Cardiac fibroblast (primary cell): ENCODE measurements around the gene PPDPF.

Source experiments
- DNase-seq, 2 donors: peaks; one replicate each; pipeline versions ENCODE4 v3.0.0 to v3.0.0-alpha.2; 2010; ENCODE audit warnings: low read depth in 2 of 2
- H3K4me3 ChIP-seq, 2 donors: replicated peaks in 1 of 2; 1 replicate in 1 of 2; 2 replicates in 1 of 2; pipeline ENCODE4 v1.5.1; 2011; ENCODE audit warnings: low read depth in 2 of 2, low read length in 2 of 2, mild to moderate bottlenecking in 2 of 2, moderate library complexity in 1 of 2
- TF ChIP-seq, protein P1 (sequence below): IDR thresholded peaks from one replicate; pipeline ENCODE4 v1.5.1; 2011; ENCODE audit warnings: low read depth, mild to moderate bottlenecking, low read length, inconsistent platforms

PPDPF gene, protein sequence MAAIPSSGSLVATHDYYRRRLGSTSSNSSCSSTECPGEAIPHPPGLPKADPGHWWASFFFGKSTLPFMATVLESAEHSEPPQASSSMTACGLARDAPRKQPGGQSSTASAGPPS

DNA sequence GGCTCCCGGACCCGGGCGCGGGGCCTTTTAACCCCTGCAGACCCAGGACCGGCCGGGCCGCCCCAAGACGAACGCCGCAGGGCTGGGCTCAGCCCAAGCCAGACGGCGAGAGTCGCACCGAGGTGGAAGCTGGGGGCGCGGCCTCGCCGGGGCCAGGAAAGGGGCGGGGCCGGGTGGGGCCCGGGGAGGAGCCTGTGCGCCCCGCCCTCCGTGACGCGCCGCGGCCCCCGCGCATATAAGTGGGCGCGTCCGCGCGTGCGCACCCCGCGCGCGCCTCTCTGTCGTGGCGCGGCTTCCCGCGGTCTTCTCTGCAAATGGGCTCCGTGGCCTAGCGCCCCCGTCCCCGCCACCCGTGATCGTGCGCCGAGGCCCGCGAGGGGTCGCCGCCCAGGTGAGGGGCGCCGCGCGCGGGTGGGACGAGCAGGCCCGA lies at the start of gene PPDPF:
PPDPF (plus strand) TSS at position 262 of the 430 bp plus-strand sequence. CDS start 544 bp downstream, outside the sequence.
- peak; percentile 83 to 88 for DNase-seq
- TF ChIP-seq, protein P1, sequence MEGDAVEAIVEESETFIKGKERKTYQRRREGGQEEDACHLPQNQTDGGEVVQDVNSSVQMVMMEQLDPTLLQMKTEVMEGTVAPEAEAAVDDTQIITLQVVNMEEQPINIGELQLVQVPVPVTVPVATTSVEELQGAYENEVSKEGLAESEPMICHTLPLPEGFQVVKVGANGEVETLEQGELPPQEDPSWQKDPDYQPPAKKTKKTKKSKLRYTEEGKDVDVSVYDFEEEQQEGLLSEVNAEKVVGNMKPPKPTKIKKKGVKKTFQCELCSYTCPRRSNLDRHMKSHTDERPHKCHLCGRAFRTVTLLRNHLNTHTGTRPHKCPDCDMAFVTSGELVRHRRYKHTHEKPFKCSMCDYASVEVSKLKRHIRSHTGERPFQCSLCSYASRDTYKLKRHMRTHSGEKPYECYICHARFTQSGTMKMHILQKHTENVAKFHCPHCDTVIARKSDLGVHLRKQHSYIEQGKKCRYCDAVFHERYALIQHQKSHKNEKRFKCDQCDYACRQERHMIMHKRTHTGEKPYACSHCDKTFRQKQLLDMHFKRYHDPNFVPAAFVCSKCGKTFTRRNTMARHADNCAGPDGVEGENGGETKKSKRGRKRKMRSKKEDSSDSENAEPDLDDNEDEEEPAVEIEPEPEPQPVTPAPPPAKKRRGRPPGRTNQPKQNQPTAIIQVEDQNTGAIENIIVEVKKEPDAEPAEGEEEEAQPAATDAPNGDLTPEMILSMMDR: no peak
- H3K4me3 ChIP-seq: peak within 1 kb of the TSS; percentile 81 to 90

DNA sequence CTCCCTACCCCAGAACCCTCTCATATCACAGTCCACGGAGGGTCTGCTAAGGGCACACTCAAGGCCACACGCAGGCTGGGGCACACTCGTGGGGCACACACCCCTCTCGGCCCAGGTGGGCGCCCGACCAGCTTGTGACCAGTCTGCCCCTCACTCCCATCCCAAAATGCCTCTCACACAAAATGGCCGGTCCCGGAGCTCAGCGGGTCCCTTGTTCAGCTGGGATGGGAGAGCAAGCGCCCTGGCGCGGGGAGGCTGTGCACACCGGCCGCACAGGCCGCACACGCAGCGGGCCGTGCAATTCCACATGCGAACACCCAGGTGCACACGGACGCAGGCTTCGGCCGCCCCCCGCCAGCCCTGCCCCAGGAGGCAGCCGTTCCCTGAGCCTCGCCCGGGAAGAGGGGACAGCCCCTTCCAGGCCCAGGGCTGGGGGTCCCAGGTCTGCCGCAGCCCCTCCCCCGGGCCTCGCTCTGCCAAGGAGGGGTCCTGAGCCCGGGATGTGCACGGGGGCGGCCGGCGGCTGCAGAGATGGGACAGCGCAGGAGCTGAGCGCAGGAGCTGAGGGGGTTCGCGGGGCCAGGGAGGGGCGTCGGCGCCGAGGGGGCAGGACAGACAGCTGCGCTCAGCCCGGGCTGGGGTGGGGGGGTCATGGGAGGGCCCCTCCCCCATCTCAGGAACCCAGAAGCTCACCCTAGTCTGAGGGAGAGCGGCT lies 49.4 kb upstream of the PPDPF start:
- DNase-seq: no peak
- no peak overlapping the region for H3K4me3 ChIP-seq
- TF ChIP-seq, protein P1: no peak

DNA sequence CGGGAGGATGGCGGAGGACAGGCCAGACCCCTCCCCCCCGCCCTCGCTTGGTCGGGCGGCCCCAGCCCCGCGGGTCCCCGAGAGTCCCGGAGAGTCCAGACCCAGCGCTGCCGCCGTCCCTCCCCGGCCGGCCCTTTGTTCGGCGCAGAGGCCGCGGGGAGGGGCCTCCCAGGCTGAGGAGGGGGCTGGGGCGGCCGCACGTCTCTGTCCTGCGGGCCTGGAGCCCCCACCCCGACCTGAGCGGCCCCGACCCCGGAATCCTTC lies 48.9 kb upstream of the PPDPF start:
- TF ChIP-seq, protein P1: no peak
- DNase-seq: no peak
- no peak overlapping the region for H3K4me3 ChIP-seq

DNA sequence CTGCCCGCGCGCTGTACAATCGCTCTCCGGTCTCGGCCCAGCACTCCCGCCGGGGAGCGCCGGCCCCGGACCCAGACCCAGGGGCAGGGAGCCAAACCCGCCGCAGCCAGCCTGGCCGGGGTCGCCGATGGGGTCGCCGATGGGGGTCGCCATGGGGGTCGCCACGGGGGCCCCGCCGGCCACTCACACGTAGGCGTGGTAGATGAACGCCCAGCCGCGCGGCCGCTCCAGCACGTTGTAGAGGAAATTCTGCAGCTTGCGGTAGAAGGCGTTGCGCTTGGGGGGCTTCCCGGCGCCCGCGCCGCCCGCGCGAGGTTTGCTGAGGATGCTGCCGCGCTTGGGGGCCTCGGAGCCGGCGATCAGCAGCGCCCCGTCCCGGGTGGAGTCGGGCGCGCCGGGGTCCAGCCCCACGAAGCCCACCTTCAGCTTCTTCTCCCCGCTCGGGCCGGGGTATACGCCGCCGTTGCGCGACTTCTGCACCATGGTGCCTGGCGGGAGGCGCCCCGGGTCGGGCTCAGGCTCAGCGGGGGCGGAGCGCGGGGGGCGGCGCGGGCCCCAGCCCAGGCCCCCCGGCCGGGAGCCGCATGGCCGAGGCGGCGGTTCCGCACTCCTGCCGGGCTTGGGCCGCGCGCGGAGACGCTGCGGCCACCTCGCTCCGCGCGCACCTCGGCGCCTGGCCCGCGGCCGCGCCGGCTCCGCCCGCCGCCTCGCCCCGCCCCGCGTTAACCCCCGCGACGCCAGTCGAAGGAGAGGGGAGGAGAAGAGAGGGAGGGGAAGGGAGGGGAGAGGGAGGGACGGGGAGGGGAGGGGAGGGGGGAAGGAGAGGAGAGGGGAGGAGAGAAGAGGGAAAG lies 48.4 kb upstream of the PPDPF start, which contains the start of gene KCNQ2:
KCNQ2 (minus strand) TSS at position 675 of the 851 bp plus-strand sequence; CDS start at position 483, 192 bp downstream.
- TF ChIP-seq, protein P1: no peak
- no peak within 1 kb of the TSS for H3K4me3 ChIP-seq
- no peak for DNase-seq

DNA sequence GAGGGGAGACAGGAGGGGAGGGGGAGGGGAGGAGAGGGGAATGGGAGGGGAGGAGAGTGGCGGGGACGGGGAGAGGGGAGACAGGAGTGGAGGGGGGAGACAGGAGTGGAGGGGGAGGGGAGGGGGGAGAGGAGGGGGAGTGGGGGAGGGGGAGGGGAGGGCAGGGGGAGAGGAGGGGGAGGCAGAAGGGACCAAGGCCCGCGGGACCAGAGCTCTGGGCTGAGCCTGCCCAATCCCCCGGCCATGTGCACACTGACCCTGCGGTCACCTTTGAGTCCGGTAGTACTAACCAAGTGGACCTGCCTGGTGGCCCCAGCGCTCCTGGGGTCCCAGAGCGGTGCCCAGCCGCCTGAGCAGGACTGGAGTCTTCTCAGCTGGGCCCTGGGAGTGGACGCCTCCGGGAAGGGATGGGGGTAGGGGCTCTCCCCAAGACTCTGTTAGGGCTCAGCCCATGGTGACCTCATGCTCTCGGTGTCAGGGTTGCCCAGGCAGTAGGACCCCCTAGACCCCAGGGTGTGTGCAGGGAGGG lies 47.6 kb upstream of the PPDPF start:
- no peak for DNase-seq
- TF ChIP-seq, protein P1: no peak
- H3K4me3 ChIP-seq: no peak overlapping the region

DNA sequence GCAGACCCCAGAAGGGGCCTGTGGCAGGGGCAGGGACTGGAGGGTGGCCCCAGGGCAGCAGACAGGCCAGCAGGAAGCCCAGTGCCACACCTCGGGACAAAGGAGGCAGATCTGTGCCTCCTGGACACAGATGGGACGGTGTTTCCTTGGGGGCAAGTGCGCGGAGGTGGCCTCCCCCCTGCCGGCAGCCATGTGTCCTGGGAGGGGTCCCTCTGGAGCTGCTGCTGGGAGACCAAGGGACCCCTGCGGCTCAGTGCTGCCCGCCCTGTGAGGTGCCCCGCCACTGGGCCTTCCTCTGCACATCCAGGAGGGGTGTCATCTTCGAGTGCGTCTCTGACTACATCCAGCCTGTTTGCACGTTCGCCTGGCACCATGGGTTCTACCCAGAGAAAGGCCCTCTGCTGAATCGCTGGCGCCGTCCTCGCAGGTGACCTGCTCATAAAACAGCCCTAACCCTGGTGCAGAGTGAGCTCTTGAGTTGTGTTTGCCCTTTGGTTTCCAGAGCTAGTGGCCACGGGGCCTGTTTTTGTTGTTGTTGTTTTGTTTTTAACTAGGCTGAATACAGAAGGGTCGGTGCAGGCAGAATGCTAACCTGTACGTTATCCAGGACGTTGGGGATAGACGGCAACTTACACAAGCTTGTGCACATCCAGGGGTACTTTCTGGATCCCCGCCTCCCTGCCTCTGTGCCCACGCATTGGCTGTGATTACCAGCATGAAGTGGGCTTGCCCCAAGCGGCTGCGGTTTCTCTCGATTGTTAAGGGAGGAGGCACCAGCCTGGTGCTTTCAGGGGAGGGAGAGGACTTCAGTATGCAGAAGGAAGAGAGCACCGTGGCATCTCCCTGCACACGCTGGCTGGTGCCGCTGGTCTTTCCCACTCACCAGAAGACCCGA lies 46.8 kb upstream of the PPDPF start:
- no peak overlapping the region for H3K4me3 ChIP-seq
- DNase-seq: no peak
- TF ChIP-seq, protein P1: no peak
